IPS-20b (cell line): ENCODE measurements around the gene SEMA3F.

ENCODE experiments used
- H3K27ac ChIP-seq: one replicate; pipeline ENCODE4 v1.5.1; 2013; ENCODE audit warnings: low read length
- H3K27me3 ChIP-seq: 2 replicates; pipeline ENCODE4 v1.6.1; 2013; ENCODE audit warnings: mild to moderate bottlenecking, low read length, inconsistent platforms; ENCODE audit not compliant: insufficient read depth
- H3K36me3 ChIP-seq: 2 replicates; pipeline ENCODE4 v1.6.1; 2013; ENCODE audit warnings: low read depth, mild to moderate bottlenecking, inconsistent platforms, low read length, moderate library complexity; ENCODE audit not compliant: insufficient read depth
- H3K4me1 ChIP-seq: 2 replicates; pipeline ENCODE4 v1.6.1; 2013; ENCODE audit warnings: mild to moderate bottlenecking, control low read depth, inconsistent platforms, low read length, moderate library complexity; ENCODE audit not compliant: insufficient read depth
- H3K4me3 ChIP-seq: 2 replicates; pipeline ENCODE4 v1.5.1; 2013; ENCODE audit warnings: mild to moderate bottlenecking, low read length, inconsistent platforms
- H3K9ac ChIP-seq: 2 replicates; pipeline ENCODE4 v1.6.1; 2013; ENCODE audit warnings: low read depth, mild to moderate bottlenecking, inconsistent platforms, low read length, moderate library complexity
- H3K9me3 ChIP-seq: 2 replicates; pipeline ENCODE4 v1.6.1; 2013; ENCODE audit warnings: mild to moderate bottlenecking, low read depth, low read length, inconsistent platforms; ENCODE audit not compliant: insufficient read depth

The SEMA3F gene

GRCh38 chr3:50202353-50203112 is 47.4 kb downstream of the SEMA3F start:
- no peak overlapping the region for H3K27ac ChIP-seq
- H3K9me3 ChIP-seq = no peaks in the 10 kb centered on the region
- peaks cover 39% of the 10 kb centered on the region for H3K27me3 ChIP-seq
- no peak overlapping the region for H3K9ac ChIP-seq
- H3K4me3 ChIP-seq = no peak overlapping the region
- H3K36me3 ChIP-seq = no peaks in the 10 kb centered on the region
- H3K4me1 ChIP-seq = 0 out of 2 replicates have a peak, but pooled peaks cover 3% of the 10 kb centered on the region

GRCh38 chr3:50203113-50203808 is 48.1 kb downstream of the SEMA3F start:
- H3K4me1 ChIP-seq = 0 out of 2 replicates have a peak, but pooled peaks cover 3% of the 10 kb centered on the region
- no peaks in the 10 kb centered on the region for H3K36me3 ChIP-seq
- peaks cover 39% of the 10 kb centered on the region for H3K27me3 ChIP-seq
- no peak overlapping the region for H3K4me3 ChIP-seq
- no peak overlapping the region for H3K9ac ChIP-seq
- no peaks in the 10 kb centered on the region for H3K9me3 ChIP-seq
- no peak overlapping the region for H3K27ac ChIP-seq

- H3K27ac ChIP-seq = no peak overlapping the region
- H3K36me3 ChIP-seq = no peaks in the 10 kb centered on the region
- no peak overlapping the region; the same call in 1 of the 2 replicates for H3K4me3 ChIP-seq
- no peaks in the 10 kb centered on the region for H3K9me3 ChIP-seq
- H3K27me3 ChIP-seq = peaks cover 39% of the 10 kb centered on the region
- H3K9ac ChIP-seq = no peak overlapping the region
- 0 out of 2 replicates have a peak, but pooled peaks cover 3% of the 10 kb centered on the region for H3K4me1 ChIP-seq
These were observed 49.0 kb downstream of the SEMA3F start for GRCh38 chr3:50203809-50204803.

GRCh38 chr3:50204804-50205412 is 49.8 kb downstream of the SEMA3F start, which contains the start of gene SLC38A3:
Gene SLC38A3, plus strand, starts transcription at chr3:50205271. Its CDS starts 8,929 bp downstream, at chr3:50214200.
- H3K4me3 ChIP-seq = peak within 1 kb of the TSS; percentile 69

GRCh38 chr3:50205413-50206276 is 50.5 kb downstream of the SEMA3F start:
- H3K27me3 ChIP-seq = peaks cover 39% of the 10 kb centered on the region
- H3K4me3 ChIP-seq = peak overlapping the region; percentile 69
- H3K9ac ChIP-seq = no peak overlapping the region

More at GRCh38 chr3:50204804-50205412, 49.8 kb downstream of the SEMA3F start, which contains the start of gene SLC38A3:
- no peak within 1 kb of the TSS for H3K27ac ChIP-seq
- H3K9ac ChIP-seq = no peak within 1 kb of the TSS
- no peaks in the 10 kb centered on the region for H3K9me3 ChIP-seq
- no peaks in the 10 kb centered on the region for H3K36me3 ChIP-seq
- peaks cover 39% of the 10 kb centered on the region for H3K27me3 ChIP-seq
- H3K4me1 ChIP-seq = 0 out of 2 replicates have a peak, but pooled peaks cover 3% of the 10 kb centered on the region

GRCh38 chr3:50207359-50208042 is 52.4 kb downstream of the SEMA3F start:
- H3K4me1 ChIP-seq = peaks cover 11% of the 10 kb centered on the region; the same call in 1 of the 2 replicates
- peaks cover 39% of the 10 kb centered on the region for H3K27me3 ChIP-seq
- no peaks in the 10 kb centered on the region for H3K36me3 ChIP-seq
- no peaks in the 10 kb centered on the region for H3K9me3 ChIP-seq
- no peak overlapping the region for H3K9ac ChIP-seq
- H3K27ac ChIP-seq = no peak overlapping the region
- no peak overlapping the region for H3K4me3 ChIP-seq

More at GRCh38 chr3:50205413-50206276, 50.5 kb downstream of the SEMA3F start:
- H3K9me3 ChIP-seq = no peaks in the 10 kb centered on the region
- peaks cover 5% of the 10 kb centered on the region; the same call in 1 of the 2 replicates for H3K4me1 ChIP-seq
- H3K36me3 ChIP-seq = no peaks in the 10 kb centered on the region
- no peak overlapping the region for H3K27ac ChIP-seq

- Histone ChIP-seq H3K9ac (no peak overlapping the region), H3K27ac (no peak overlapping the region)
These were observed 53.7 kb downstream of the SEMA3F start for GRCh38 chr3:50208677-50209344.

GRCh38 chr3:50210176-50210509 is 55.0 kb downstream of the SEMA3F start:
- H3K27me3 ChIP-seq = peaks cover 21% of the 10 kb centered on the region
- no peak overlapping the region for H3K9ac ChIP-seq
- H3K4me1 ChIP-seq = peaks cover 9% of the 10 kb centered on the region; the same call in 1 of the 2 replicates
- H3K4me3 ChIP-seq = no peak overlapping the region
- H3K36me3 ChIP-seq = no peaks in the 10 kb centered on the region
- H3K9me3 ChIP-seq = no peaks in the 10 kb centered on the region
- no peak overlapping the region for H3K27ac ChIP-seq

More at GRCh38 chr3:50208677-50209344, 53.7 kb downstream of the SEMA3F start:
- no peak overlapping the region for H3K4me3 ChIP-seq
- H3K9me3 ChIP-seq = no peaks in the 10 kb centered on the region
- H3K27me3 ChIP-seq = peaks cover 33% of the 10 kb centered on the region
- peaks cover 11% of the 10 kb centered on the region; the same call in 1 of the 2 replicates for H3K4me1 ChIP-seq
- H3K36me3 ChIP-seq = no peaks in the 10 kb centered on the region

GRCh38 chr3:50210510-50211367 is 55.6 kb downstream of the SEMA3F start:
- H3K4me3 ChIP-seq = peak overlapping the region; percentile 27; the same call in 1 of the 2 replicates
- H3K4me1 ChIP-seq = peaks cover 9% of the 10 kb centered on the region; the same call in 1 of the 2 replicates
- H3K9ac ChIP-seq = no peak overlapping the region
- H3K27ac ChIP-seq = no peak overlapping the region
- no peaks in the 10 kb centered on the region for H3K9me3 ChIP-seq
- peaks cover 15% of the 10 kb centered on the region for H3K27me3 ChIP-seq
- H3K36me3 ChIP-seq = no peaks in the 10 kb centered on the region
